Mesendoderm (in vitro differentiated cells): Measurements from ENCODE around the gene TRPV5.

Experiments used
- DNase-seq: peaks from one replicate; pipeline ENCODE4 v3.0.0; 2013
- H2AK5ac ChIP-seq: 2 replicates; pipeline ENCODE4 v1.6.1; 2013; ENCODE audit warnings: low read length, inconsistent platforms
- H2BK120ac ChIP-seq: 2 replicates; pipeline ENCODE4 v1.6.1; 2013; ENCODE audit warnings: low read depth, mild to moderate bottlenecking, low read length, moderate library complexity, mixed read lengths
- H2BK15ac ChIP-seq: replicated peaks from 2 replicates; pipeline ENCODE4 v1.6.1; 2013; ENCODE audit warnings: low read depth, mild to moderate bottlenecking, moderate library complexity
- H2BK5ac ChIP-seq: 2 replicates; pipeline ENCODE4 v1.6.1; 2013; ENCODE audit warnings: low read length, inconsistent platforms
- H3K18ac ChIP-seq: 2 replicates; pipeline ENCODE4 v1.6.1; 2013; ENCODE audit warnings: mild to moderate bottlenecking, low read length, mixed read lengths
- H3K23ac ChIP-seq: one replicate; pipeline ENCODE4 v1.6.1; 2013; ENCODE audit warnings: low read length
- H3K27ac ChIP-seq: 2 replicates; pipeline ENCODE4 v1.5.1; 2013; ENCODE audit warnings: low read depth, mild to moderate bottlenecking, inconsistent platforms, low read length, moderate library complexity
- H3K27me3 ChIP-seq: 2 replicates; pipeline ENCODE4 v1.6.1; 2013; ENCODE audit warnings: low read length, control low read depth, mild to moderate bottlenecking, inconsistent platforms; ENCODE audit not compliant: insufficient read depth, poor library complexity
- H3K36me3 ChIP-seq: 2 replicates; pipeline ENCODE4 v1.6.1; 2013; ENCODE audit warnings: low read length, inconsistent platforms; ENCODE audit not compliant: control insufficient read depth, insufficient read depth
- H3K4ac ChIP-seq: one replicate; pipeline ENCODE4 v1.6.1; 2013; ENCODE audit warnings: low read depth, mild to moderate bottlenecking, low read length, moderate library complexity
- H3K4me1 ChIP-seq: 2 replicates; pipeline ENCODE4 v1.6.1; 2013; ENCODE audit warnings: low read depth, low read length, inconsistent platforms; ENCODE audit not compliant: control insufficient read depth
- H3K4me2 ChIP-seq: 2 replicates; pipeline ENCODE4 v1.6.1; 2013; ENCODE audit warnings: low read length
- H3K4me3 ChIP-seq: 2 replicates; pipeline ENCODE4 v1.5.1; 2013; ENCODE audit warnings: mild to moderate bottlenecking, low read length
- H3K56ac ChIP-seq: one replicate; pipeline ENCODE4 v1.6.1; 2013; ENCODE audit warnings: low read length
- H3K79me1 ChIP-seq: 2 replicates; pipeline ENCODE4 v1.6.1; 2013; ENCODE audit warnings: low read length, inconsistent platforms
- H3K79me2 ChIP-seq: 2 replicates; pipeline ENCODE4 v1.6.1; 2013; ENCODE audit warnings: mild to moderate bottlenecking, low read length; ENCODE audit not compliant: control insufficient read depth, insufficient read depth
- H3K9ac ChIP-seq: 2 replicates; pipeline ENCODE4 v1.6.1; 2013; ENCODE audit warnings: low read length, inconsistent platforms
- H4K5ac ChIP-seq: one replicate; pipeline ENCODE4 v1.6.1; 2013; ENCODE audit warnings: low read length
- H4K8ac ChIP-seq: one replicate; pipeline ENCODE4 v1.6.1; 2013; ENCODE audit warnings: low read depth, mild to moderate bottlenecking, control low read depth, low read length, moderate library complexity
- WGBS: extraction: QIAGEN DNeasy Blood & Tissue Kit; methylation state at CpG from one replicate; pipeline ENCODE4 v1.1.7; 2013; ENCODE audit warnings: low lambda C conversion rate, missing lambda C conversion rate; ENCODE audit not compliant: insufficient coverage; ENCODE audit errors: extremely low coverage; 5-methylcytosine and 5-hydroxymethylcytosine counted together

Gene TRPV5

DNA sequence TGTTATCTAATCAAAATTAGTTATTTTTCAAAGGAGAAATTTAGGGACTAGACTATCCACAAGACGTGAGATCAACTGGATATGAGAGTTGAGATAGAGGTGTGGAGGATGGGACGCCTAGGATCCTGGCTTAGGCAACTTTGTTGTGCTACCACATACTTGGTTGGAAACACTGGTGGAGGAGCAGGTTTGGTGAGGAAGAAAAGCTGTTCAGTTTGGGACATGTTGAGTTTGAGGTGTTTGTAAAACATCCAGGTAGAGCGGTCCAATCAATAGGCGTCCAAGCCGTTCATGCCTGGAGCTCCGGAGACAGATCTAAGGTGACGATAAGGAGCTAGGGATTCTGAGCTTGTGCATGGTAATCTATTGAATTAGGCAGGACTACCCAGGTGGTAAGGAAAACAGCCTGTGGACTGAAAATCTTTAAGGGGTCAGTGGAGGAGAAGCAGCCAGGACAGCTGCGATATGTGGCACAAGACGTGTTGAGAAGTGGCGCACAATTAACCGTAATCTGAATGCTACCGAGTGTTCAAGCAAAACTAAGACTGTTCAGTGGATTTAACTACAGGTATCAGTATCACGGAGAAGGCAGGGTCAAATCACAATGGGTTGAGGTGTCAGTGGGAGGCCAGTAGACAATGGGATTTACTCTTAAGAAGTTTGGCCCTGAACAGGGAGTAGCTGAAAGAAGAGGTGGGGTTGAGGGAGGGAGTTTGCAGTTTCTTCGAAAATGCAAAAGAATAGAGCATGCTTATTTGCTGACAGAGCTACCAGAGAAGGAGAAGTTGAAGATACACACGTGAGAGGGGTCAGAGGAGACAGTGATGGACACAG lies 31.9 kb downstream of the TRPV5 start:
- no peak overlapping the region for H2BK120ac ChIP-seq
- H3K27ac ChIP-seq: no peak overlapping the region
- no peaks in the 10 kb centered on the region for H3K79me2 ChIP-seq
- WGBS: no CpG with 5 or more reads among the region's 15 CpGs
- H3K4me3 ChIP-seq: no peak overlapping the region
- H3K23ac ChIP-seq: no peak overlapping the region
- no peak overlapping the region for H2AK5ac ChIP-seq
- H3K18ac ChIP-seq: no peak overlapping the region
- H4K8ac ChIP-seq: no peak overlapping the region
- peak; percentile 25 for DNase-seq
- peaks cover 3% of the 10 kb centered on the region for H3K4me1 ChIP-seq
- no peaks in the 10 kb centered on the region for H3K27me3 ChIP-seq
- no peak overlapping the region for H4K5ac ChIP-seq
- no peak overlapping the region for H2BK15ac ChIP-seq
- no peaks in the 10 kb centered on the region for H3K79me1 ChIP-seq
- H3K56ac ChIP-seq: no peak overlapping the region
- no peak overlapping the region for H3K4me2 ChIP-seq
- H3K9ac ChIP-seq: no peak overlapping the region
- H3K36me3 ChIP-seq: no peaks in the 10 kb centered on the region
- H3K4ac ChIP-seq: no peak overlapping the region
- H2BK5ac ChIP-seq: no peak overlapping the region

DNA sequence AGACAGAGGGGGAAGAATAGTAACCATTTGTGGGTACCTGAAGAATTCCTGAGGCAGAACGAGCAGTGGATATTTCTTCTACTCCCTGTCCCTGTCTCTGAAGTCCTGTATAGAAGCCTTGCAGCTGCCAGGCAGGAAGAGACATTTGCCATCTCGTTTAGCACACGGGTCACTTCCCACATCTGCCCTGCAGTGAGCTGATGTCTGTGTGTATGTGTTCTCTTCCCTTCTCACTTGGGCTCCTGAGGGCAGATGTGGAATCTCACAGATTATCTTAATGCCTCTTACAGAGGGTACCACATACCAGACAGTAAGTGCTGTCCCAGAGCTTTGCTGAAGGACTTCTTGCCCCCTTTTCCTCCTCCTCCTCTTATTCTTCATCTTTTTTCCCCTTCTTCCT lies 33.9 kb downstream of the TRPV5 start:
- H3K56ac ChIP-seq: no peak overlapping the region
- DNase-seq: no peak
- H3K4ac ChIP-seq: no peak overlapping the region
- H3K9ac ChIP-seq: no peak overlapping the region
- H3K4me1 ChIP-seq: peaks cover 3% of the 10 kb centered on the region
- WGBS: no CpG with 5 or more reads among the region's 3 CpGs
- no peak overlapping the region for H4K5ac ChIP-seq
- H4K8ac ChIP-seq: no peak overlapping the region
- no peaks in the 10 kb centered on the region for H3K79me1 ChIP-seq
- H3K18ac ChIP-seq: no peak overlapping the region
- H3K23ac ChIP-seq: no peak overlapping the region
- no peaks in the 10 kb centered on the region for H3K27me3 ChIP-seq
- no peak overlapping the region for H2AK5ac ChIP-seq
- H2BK120ac ChIP-seq: no peak overlapping the region
- H3K4me2 ChIP-seq: no peak overlapping the region
- no peak overlapping the region for H3K27ac ChIP-seq
- H2BK5ac ChIP-seq: no peak overlapping the region
- no peak overlapping the region for H3K4me3 ChIP-seq
- H3K36me3 ChIP-seq: no peaks in the 10 kb centered on the region
- no peaks in the 10 kb centered on the region for H3K79me2 ChIP-seq
- H2BK15ac ChIP-seq: no peak overlapping the region

DNA sequence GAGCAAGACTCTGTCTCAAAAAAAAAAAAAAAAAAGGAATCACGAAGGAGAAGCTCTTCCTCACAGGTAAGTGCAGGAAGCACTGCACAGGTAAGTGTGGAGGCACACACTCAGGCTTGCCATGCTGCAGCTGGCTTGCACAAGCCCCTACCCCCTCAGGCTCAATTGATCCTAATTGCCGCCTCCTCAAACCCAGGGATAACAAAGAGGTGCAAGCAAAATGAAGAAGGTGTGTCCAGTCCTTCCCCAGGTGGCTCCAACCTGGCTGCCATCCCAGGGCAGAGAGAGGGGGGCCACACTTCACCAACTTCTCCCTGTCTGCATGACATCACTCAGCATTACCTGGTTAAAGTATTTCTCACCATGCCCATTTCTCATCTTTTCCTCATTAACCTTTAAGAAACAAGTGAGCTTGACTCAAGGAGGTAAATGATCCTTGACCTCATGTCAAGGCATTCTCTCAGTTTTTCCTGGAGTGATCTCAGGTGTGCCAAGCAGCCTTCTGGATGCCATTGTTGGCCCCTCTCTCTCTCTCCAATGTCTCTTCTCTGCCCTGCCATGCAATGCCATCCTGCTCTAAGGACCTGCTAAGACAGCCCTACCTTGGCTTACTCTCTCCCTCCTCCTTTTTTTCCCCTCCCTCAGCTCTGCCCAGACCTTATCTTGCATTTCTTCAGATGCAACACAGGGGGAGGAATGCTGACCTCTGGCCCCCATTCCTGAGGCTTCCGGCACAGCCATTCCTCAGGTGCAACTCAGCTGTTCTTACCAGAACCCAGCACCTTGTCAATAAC lies 35.0 kb downstream of the TRPV5 start:
- Histone ChIP-seq H3K4ac (no peak overlapping the region), H3K79me2 (no peaks in the 10 kb centered on the region), H3K4me2 (no peak overlapping the region), H3K4me1 (peaks cover 3% of the 10 kb centered on the region), H3K9ac (no peak overlapping the region), H3K36me3 (no peaks in the 10 kb centered on the region), H3K56ac (no peak overlapping the region), H4K5ac (no peak overlapping the region), H2AK5ac (no peak overlapping the region), H2BK5ac (no peak overlapping the region), H3K27ac (no peak overlapping the region), H4K8ac (no peak overlapping the region), H3K27me3 (no peaks in the 10 kb centered on the region), H2BK120ac (no peak overlapping the region), H2BK15ac (no peak overlapping the region), H3K23ac (no peak overlapping the region), H3K79me1 (no peaks in the 10 kb centered on the region), H3K18ac (no peak overlapping the region), H3K4me3 (no peak overlapping the region)
- no CpG with 5 or more reads among the region's 3 CpGs for WGBS
- DNase-seq: peak; percentile 31

DNA sequence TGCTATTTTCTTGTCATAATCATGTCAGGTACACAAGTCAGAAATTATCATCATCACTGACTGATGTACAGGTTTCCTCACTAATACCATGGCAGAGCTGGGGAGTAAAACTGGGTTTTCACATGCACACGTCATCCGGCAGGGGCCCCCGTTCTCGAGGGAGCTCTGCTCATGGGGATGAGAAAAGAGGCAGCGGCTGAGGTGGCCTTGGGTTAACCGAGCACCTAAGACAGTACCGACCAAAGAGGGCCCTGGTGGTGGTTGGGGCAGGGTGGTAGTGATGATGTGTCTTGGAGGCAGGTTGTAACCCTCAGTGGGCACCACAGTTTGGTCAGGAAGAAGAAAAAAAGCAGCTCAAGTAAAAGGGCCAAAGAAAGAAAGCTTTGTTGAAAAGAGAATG lies 35.9 kb downstream of the TRPV5 start:
- Histone ChIP-seq H3K18ac (no peak overlapping the region), H3K4me1 (peaks cover 3% of the 10 kb centered on the region)

DNA sequence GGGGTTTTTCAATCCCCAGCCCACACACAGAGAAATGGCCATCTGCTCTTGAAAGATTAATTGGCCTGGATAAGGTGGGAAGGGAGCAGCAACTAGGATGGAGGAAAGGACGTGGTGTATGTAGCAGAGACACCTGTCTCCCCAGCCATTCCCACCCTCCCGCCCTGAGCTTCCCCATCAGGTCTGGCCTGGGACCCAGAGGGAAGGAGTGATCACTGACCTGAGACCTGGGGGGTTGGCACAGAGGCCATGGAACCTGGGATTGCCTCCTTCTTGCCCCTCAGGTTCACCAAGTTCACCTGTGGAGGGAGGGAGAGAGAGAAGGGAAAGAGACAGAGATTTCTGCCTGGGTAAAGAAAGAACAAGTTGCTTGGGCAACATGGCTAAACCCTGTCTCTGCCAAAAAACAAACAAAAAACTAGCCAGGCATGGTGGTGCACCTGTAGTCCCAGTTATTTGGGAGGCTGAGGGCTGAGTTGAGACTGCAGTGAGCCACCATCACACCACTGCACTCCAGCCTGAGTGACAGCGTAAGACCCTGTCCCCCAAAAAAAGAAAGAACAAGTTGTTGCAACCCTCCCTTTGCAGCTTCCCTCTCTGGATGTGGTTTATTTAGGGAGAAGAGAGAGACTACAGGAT lies 36.7 kb downstream of the TRPV5 start:
- Histone ChIP-seq H3K27me3 (no peaks in the 10 kb centered on the region), H3K27ac (no peak overlapping the region), H3K4ac (no peak overlapping the region)

More for the DNA sequence above, 35.9 kb downstream of the TRPV5 start:
- Histone ChIP-seq H4K8ac (no peak overlapping the region), H2BK15ac (no peak overlapping the region), H4K5ac (no peak overlapping the region), H3K36me3 (no peaks in the 10 kb centered on the region), H3K23ac (no peak overlapping the region), H3K4me3 (no peak overlapping the region), H3K9ac (no peak overlapping the region), H3K4ac (no peak overlapping the region), H3K27me3 (no peaks in the 10 kb centered on the region), H3K4me2 (no peak overlapping the region), H3K27ac (no peak overlapping the region), H3K79me1 (no peaks in the 10 kb centered on the region), H2AK5ac (no peak overlapping the region), H3K79me2 (no peaks in the 10 kb centered on the region), H3K56ac (no peak overlapping the region), H2BK120ac (no peak overlapping the region), H2BK5ac (no peak overlapping the region)
- no peak for DNase-seq
- WGBS: no CpG with 5 or more reads among the region's 7 CpGs

More for the DNA sequence above, 36.7 kb downstream of the TRPV5 start:
- Histone ChIP-seq H4K8ac (no peak overlapping the region), H3K79me1 (no peaks in the 10 kb centered on the region), H2BK15ac (no peak overlapping the region), H3K36me3 (no peaks in the 10 kb centered on the region), H3K56ac (no peak overlapping the region), H3K4me2 (no peak overlapping the region), H2AK5ac (no peak overlapping the region), H3K23ac (no peak overlapping the region), H4K5ac (no peak overlapping the region), H3K18ac (no peak overlapping the region), H2BK5ac (no peak overlapping the region), H3K9ac (no peak overlapping the region), H3K4me3 (no peak overlapping the region), H2BK120ac (no peak overlapping the region), H3K4me1 (peaks cover 3% of the 10 kb centered on the region), H3K79me2 (no peaks in the 10 kb centered on the region)
- no CpG with 5 or more reads among the region's 3 CpGs for WGBS
- DNase-seq: no peak
